GM19438 (cell line): ENCODE data around the gene KAZN.

Experiments used
- ATAC-seq: cut with Tn5 transposase; IDR thresholded peaks from one replicate; pipeline ENCODE4 v1.9.1; 2021; ENCODE audit warnings: low read depth; ENCODE audit not compliant: unreplicated experiment

The KAZN gene

DNA sequence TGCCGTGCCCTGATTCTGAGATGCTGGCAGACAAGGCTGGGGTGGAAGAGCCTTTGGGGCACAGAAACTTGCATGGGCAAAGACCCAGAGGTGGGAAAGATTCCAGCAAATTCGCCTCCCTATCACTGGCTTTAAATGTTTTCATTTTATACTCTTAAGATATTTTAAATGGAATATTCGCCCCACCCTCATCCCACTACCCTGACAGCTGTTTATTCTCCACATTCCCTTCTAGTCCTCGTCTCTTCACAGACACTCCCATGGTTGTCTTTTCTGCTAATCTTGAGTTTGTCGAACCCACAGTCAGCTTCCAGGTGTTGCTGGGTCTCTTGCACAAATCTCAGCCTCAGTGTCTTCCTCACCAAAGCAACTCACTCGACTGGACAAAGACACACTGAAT lies 245.0 kb downstream of the KAZN start:
- ATAC-seq, result no peak

DNA sequence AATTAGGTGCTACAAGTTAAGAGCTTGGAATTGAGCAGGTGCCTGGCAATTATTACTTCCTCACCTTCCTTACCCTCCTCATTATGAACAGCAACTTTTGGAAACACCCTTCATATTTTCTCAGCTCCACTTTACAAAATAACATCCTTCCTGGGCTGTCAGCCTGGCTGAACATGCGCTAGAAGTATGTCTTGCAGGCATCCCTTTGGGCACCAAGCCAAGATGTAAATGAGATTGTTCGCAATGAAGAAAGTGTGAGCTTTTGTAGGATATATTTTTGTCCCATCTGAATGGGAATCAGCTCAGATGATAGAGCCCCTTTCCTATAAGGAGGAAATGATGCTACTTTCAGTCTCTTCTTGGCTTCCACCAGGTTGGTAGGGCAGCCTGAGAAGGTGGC lies 245.9 kb downstream of the KAZN start:
- no peak for ATAC-seq

- ATAC-seq, result no peak
Observed at GRCh38 chr1:14844923-14845617, 246.6 kb downstream of the KAZN start.

- no peak for ATAC-seq
Observed at GRCh38 chr1:14845851-14846250, 247.4 kb downstream of the KAZN start.

DNA sequence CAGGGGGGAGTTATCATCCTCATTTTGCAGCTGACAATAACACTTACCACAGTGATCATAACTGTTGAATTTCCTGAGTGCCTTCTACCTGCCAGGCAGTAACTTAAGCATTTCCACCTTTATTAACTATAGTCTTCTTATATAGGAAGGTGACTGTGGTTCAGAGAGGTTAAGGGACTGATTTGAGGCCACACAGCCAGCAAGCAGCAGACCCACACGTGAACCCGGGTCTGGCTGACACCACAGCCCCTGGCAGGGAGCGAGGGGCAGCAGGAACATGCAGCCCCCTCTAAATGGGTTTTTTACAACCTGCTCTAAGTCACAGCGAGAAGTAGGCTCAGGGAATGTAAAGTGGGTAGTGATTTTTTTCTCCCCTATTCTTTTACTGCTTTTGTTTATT lies 248.2 kb downstream of the KAZN start:
- no peak for ATAC-seq

DNA sequence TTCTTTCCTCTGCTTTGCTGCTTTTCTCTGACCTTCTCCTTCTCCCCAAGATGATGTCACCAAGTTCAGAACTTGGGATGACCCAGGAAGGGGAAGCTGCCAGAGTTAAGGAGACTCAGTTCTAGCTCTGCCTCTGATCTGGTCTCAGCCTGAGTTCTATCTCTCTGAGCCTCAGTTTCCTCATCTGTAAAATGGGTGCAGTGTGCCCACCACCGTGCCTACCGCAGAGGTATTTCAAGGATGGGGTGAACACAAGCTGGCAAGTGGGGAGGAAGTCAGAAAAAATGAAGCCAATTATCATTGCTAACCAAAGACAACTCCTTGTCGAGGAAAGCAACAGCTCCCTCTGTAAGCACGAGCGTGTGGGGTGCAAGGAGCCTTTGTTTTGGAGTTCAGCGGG lies 249.7 kb downstream of the KAZN start:
- ATAC-seq, result no peak

- ATAC-seq, result no peak
Observed at GRCh38 chr1:14848625-14849024, 250.1 kb downstream of the KAZN start.

GRCh38 chr1:14849038-14849437 lies 250.6 kb downstream of the KAZN start:
- ATAC-seq, result no peak

- no peak for ATAC-seq
Observed at GRCh38 chr1:14850563-14850962, 252.1 kb downstream of the KAZN start.

DNA sequence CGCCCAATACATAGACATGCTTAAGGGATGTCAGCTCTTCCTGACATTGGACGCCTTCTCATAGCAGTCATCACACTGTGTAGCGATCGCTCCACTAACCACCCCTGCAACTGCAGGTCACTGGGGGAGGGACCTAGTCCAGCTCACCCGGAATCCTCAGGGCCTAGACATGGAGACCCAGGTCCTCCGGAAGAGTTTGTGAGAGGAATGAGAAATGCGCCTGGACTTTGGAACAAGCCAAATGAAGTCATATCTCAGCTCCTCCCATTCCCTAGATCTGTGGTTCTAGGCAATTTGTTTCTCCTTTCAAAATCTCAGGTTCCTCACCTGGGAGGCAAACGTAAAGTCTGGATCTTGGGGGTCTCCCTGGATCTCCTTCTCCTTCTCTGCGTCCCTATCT lies 253.3 kb downstream of the KAZN start:
- no peak for ATAC-seq

DNA sequence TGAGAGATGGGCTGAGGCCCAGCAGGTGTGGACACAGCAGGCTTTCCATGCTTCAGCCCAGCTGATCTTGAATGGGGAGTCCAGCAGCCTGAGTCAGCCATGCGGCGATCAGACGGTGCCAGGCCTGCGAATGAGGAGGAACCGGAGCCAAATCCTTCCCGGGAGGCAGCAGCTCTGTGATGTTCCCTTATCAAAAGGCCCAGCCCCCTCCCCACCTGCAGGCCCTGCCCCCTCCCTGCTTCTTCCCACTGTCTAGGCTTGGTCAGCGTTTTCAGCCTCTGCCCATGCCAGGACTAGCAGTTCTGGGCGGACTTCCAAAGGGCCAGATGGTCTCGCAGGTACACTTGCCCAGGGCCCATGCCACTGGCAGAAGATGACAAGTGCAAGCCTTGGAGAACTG lies 253.8 kb downstream of the KAZN start:
- no peak for ATAC-seq

DNA sequence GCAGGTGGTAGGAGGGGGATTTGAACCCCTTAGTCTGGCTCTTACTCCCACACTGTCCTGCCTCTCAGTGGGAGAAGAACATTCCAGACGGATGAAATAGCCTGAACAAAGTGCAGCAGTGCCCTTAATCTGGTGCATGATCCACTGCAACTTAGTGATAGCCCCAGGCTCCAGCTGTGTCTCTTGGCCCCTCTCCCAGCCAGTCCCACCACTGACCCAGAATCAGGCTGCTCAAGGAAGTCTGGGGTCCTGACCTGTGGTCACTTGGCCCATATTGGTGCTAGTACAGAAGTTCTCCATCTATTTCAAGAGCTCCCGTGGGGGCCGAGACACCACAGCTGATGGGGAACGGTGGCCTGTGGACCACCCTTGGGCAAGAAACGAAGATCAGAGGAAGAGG lies 255.0 kb downstream of the KAZN start:
- no peak for ATAC-seq

GRCh38 chr1:14855268-14855667 lies 256.8 kb downstream of the KAZN start:
- no peak for ATAC-seq

GRCh38 chr1:14855801-14856200 lies 257.3 kb downstream of the KAZN start:
- ATAC-seq, result no peak

- no peak for ATAC-seq
Observed at GRCh38 chr1:14857436-14858195, 259.1 kb downstream of the KAZN start.

DNA sequence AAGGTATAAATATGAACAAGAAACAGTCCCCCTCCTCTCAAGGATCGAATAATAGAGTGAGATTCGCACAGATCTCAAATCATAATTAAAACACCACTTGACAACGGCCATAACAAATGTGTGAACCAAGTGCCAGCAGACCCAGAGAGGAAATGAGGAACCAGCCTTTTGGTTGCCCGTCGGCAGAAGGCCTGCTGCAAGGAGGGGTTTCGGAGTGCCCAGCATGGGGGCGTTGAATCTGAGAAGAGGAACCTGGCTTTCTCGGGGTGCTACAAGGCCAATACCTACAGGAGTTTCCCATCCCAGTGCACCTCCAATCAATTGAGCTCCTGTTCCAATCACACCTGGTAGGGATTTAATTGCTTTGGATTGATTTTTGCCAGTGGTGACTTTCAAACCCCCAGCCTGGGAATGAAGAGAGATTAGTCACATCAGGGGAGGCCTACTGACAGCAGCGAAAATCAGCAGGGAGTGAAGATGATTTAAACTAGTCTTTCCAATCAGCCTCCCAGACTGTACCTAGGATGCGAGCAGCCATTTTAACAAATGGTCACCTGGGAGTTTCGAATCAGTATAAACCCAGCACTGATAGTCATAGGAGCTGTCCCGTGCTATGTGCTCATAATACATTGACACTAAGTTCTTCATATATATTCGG lies 263.8 kb downstream of the KAZN start:
- no peak for ATAC-seq

GRCh38 chr1:14865106-14865505 lies 266.6 kb downstream of the KAZN start:
- no peak for ATAC-seq

DNA sequence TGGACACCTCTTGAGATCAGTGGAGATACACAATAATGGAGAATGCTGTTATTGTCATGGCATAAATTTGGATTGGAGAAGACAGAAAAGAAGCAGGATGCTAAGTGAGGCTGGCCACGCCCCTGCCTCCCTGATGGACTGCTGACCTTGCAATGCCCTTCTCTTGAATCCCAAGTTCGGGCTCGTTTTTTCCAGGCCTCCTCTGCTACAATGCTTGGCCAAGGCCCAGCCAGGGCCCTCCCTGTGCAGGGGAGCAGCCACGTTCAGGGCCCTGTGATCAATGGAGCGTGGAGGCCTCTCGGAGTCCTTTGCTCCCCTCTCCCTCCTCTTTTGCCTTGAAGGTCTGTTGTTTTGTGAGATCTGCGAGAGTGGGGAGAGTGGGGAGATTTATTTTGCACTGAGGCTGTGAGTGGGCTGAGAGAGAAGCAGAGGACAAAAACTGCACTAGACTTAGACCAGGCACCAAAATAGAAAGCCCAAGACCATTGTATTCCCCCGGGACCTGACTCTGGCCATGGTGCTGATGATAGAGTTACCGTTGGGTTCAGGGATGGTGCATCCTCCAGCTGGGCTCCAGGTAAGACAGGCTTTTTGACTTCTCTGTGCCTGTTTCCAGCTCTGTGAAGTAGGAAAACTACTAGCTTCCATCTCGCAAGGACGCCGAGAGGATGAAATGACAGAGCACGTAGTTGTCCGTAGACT lies 268.6 kb downstream of the KAZN start:
- no peak for ATAC-seq

DNA sequence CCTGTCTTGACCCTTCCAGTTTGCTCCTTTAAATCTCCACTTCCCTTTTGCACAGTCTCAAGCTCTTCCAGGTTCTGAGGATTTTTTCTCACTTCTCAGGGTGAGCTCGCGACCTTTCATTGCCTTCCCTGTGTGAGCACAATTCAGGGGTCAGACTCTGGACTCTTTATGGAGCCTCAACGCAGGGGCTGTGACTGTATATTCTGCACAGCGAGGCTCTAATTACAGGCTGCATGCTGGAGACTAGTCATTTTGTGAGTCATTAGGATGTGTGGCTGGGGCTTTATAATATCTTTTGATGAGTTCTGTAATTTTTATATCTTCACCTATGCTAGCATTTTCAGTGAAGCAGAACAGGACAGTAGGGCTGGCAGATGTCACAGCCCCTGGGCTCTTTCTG lies 270.7 kb downstream of the KAZN start:
- no peak for ATAC-seq

GRCh38 chr1:14871218-14871970 lies 272.9 kb downstream of the KAZN start:
- ATAC-seq, result no peak
